Ishikawa (cell line): ENCODE results near the gene ARL6IP6.
A peak's percentile ranks its signal among the peaks of the same experiment; 100 is the strongest.

Experiments
- CEBPB ChIP-seq: IDR thresholded peaks from 2 replicates; pipeline ENCODE4 v1.6.1; 2012
- CREB1 ChIP-seq: IDR thresholded peaks from 2 replicates; pipeline ENCODE4 v1.6.1; 2012; ENCODE audit warnings: low read depth
- EGR1 ChIP-seq: IDR thresholded peaks from 2 replicates; pipeline ENCODE4 v1.6.1; 2012
- EP300 ChIP-seq: IDR thresholded peaks from 2 replicates; pipeline ENCODE4 v1.6.1; 2012; ENCODE audit warnings: borderline replicate concordance
- FOXM1 ChIP-seq: IDR thresholded peaks from 2 replicates; pipeline ENCODE4 v1.6.1; 2012; ENCODE audit warnings: low read depth, borderline replicate concordance
- MAX ChIP-seq: IDR thresholded peaks from 2 replicates; pipeline ENCODE4 v1.6.1; 2012
- NFIC ChIP-seq: IDR thresholded peaks from 2 replicates; pipeline ENCODE4 v1.6.1; 2012
- RAD21 ChIP-seq: IDR thresholded peaks from 2 replicates; pipeline ENCODE4 v1.6.1; 2012; ENCODE audit warnings: low read depth
- REST ChIP-seq: IDR thresholded peaks from 2 replicates; pipeline ENCODE4 v1.6.1; 2012; ENCODE audit warnings: low read depth, mild to moderate bottlenecking
- TAF1 ChIP-seq: IDR thresholded peaks from 2 replicates; pipeline ENCODE4 v1.6.1; 2012; ENCODE audit warnings: low read depth, mild to moderate bottlenecking
- TCF12 ChIP-seq: IDR thresholded peaks from 2 replicates; pipeline ENCODE4 v1.6.1; 2012; ENCODE audit warnings: low read depth
- TEAD4 ChIP-seq: IDR thresholded peaks from 2 replicates; pipeline ENCODE4 v1.6.1; 2012
- USF1 ChIP-seq: IDR thresholded peaks from 2 replicates; pipeline ENCODE4 v1.6.1; 2012
- YY1 ChIP-seq: IDR thresholded peaks from 2 replicates; pipeline ENCODE4 v1.6.1; 2012; ENCODE audit warnings: low read depth

GRCh38 chr2:152717228-152718075 is 968 bp upstream of the ARL6IP6 start, which contains the start of gene PRPF40A:
- TF ChIP-seq EGR1 (peak; percentile 65), EP300 (0 out of 2 replicates have a peak, but pooled peaks have one; percentile 8), CEBPB (no peak), MAX (peak; percentile 69), TEAD4 (no peak), USF1 (no peak), REST (0 out of 2 replicates have a peak, but pooled peaks have one; percentile 6), YY1 (peak; percentile 77), FOXM1 (no peak), CREB1 (peak; percentile 86), RAD21 (no peak), TCF12 (peak; percentile 70; the same call in 1 of the 2 replicates), TAF1 (peak; percentile 86), NFIC (no peak; the same call in 1 of the 2 replicates)
